SIG-M5 treated with dmso at 0.1 percent for 504 hours (cell line): ENCODE measurements around the gene STEEP1.
A peak's percentile ranks its signal among the peaks of the same experiment; 100 is the strongest.

Source experiments
- DNase-seq: peaks from one replicate; lab custom pipeline; 2025; ENCODE audit not compliant: unreplicated experiment; lab: John Stamatoyannopoulos, UW

STEEP1 gene

GRCh38 chrX:119489212-119490074, 75.8 kb downstream of the STEEP1 start:
- DNase-seq: no peak

GRCh38 chrX:119488749-119489148, 76.5 kb downstream of the STEEP1 start:
- peak; percentile 46 for DNase-seq
